Measurements from ENCODE around the gene SIDT2. TPM values are rescaled to one million over a fixed set of nuclear protein-coding genes. Genes with fewer than 3 reads are reported as not detected.

The SIDT2 gene
- total RNA-seq, 1 donor = 27.5 TPM

GRCh38 chr11:117179048-117179999, 781 bp downstream of the SIDT2 start:
- peak; percentile 94 for DNase-seq (ENCODE audit: insufficient read length, low spot score, missing footprints)
- H3K4me2 ChIP-seq (ENCODE audit: insufficient read depth, low read length) = peak overlapping the region; percentile 87
- peak overlapping the region; percentile 89 for H3K4me3 ChIP-seq (ENCODE audit: insufficient read depth, low read length)
- peaks cover 27% of the 10 kb centered on the region for H3K4me1 ChIP-seq (ENCODE audit: insufficient read depth, low read length)
- H3K27me3 ChIP-seq (ENCODE audit: insufficient read depth, low read length) = no peaks in the 10 kb centered on the region
- H2AFZ ChIP-seq (ENCODE audit: low read length) = peak overlapping the region; percentile 37
- peaks cover 10% of the 10 kb centered on the region for H3K79me2 ChIP-seq (ENCODE audit: insufficient read depth, low read length)
- H4K20me1 ChIP-seq (ENCODE audit: insufficient read depth, low read length) = no peaks in the 10 kb centered on the region
- H3K9me3 ChIP-seq (ENCODE audit: low read depth, low read length) = no peaks in the 10 kb centered on the region
- TF ChIP-seq CTCF (IDR thresholded peaks at IDR 0.05; ENCODE audit: extremely low read depth, low read depth, low read length) = no peak
- H3K27ac ChIP-seq (ENCODE audit: low read depth, low read length) = peak overlapping the region; percentile 72
- peaks cover 24% of the 10 kb centered on the region for H3K36me3 ChIP-seq (ENCODE audit: insufficient read depth, low read length)

- Histone ChIP-seq H3K4me2 (ENCODE audit: insufficient read depth, low read length) (peak overlapping the region; percentile 87), H3K36me3 (ENCODE audit: insufficient read depth, low read length) (peaks cover 26% of the 10 kb centered on the region), H3K79me2 (ENCODE audit: insufficient read depth, low read length) (peaks cover 10% of the 10 kb centered on the region), H4K20me1 (ENCODE audit: insufficient read depth, low read length) (no peaks in the 10 kb centered on the region), H3K4me1 (ENCODE audit: insufficient read depth, low read length) (peaks cover 27% of the 10 kb centered on the region), H3K27ac (ENCODE audit: low read depth, low read length) (peak overlapping the region; percentile 72), H2AFZ (ENCODE audit: low read length) (no peak overlapping the region), H3K4me3 (ENCODE audit: insufficient read depth, low read length) (peak overlapping the region; percentile 89), H3K27me3 (ENCODE audit: insufficient read depth, low read length) (no peaks in the 10 kb centered on the region), H3K9me3 (ENCODE audit: low read depth, low read length) (no peaks in the 10 kb centered on the region)
- peak; percentile 69 for DNase-seq (ENCODE audit: insufficient read length, low spot score, missing footprints)
- TF ChIP-seq CTCF (IDR thresholded peaks at IDR 0.05; ENCODE audit: extremely low read depth, low read depth, low read length) = no peak
Observed at GRCh38 chr11:117180020-117180419, 1.5 kb downstream of the SIDT2 start.

- H3K4me2 ChIP-seq (ENCODE audit: insufficient read depth, low read length) = peak overlapping the region; percentile 87
- peak overlapping the region; percentile 1 for H3K4me3 ChIP-seq (ENCODE audit: insufficient read depth, low read length)
- peak overlapping the region; percentile 72 for H3K27ac ChIP-seq (ENCODE audit: low read depth, low read length)
- TF ChIP-seq CTCF (IDR thresholded peaks at IDR 0.05; ENCODE audit: extremely low read depth, low read depth, low read length) = peak; percentile 68
- no peaks in the 10 kb centered on the region for H3K27me3 ChIP-seq (ENCODE audit: insufficient read depth, low read length)
- H3K36me3 ChIP-seq (ENCODE audit: insufficient read depth, low read length) = peaks cover 33% of the 10 kb centered on the region
- peaks cover 27% of the 10 kb centered on the region for H3K4me1 ChIP-seq (ENCODE audit: insufficient read depth, low read length)
- peak; percentile 94 for DNase-seq (ENCODE audit: insufficient read length, low spot score, missing footprints)
- no peak overlapping the region for H2AFZ ChIP-seq (ENCODE audit: low read length)
- no peaks in the 10 kb centered on the region for H4K20me1 ChIP-seq (ENCODE audit: insufficient read depth, low read length)
- H3K9me3 ChIP-seq (ENCODE audit: low read depth, low read length) = no peaks in the 10 kb centered on the region
- H3K79me2 ChIP-seq (ENCODE audit: insufficient read depth, low read length) = peaks cover 10% of the 10 kb centered on the region
Observed at GRCh38 chr11:117180661-117181585, 2.4 kb downstream of the SIDT2 start.
